Stimulated activated naive CD8-positive, alpha-beta T cell treated with anti-CD3 and anti-CD28 coated beads, Interleukin-15, Interleukin-2, amounts not matched to agents 100 ng/mL and 50 ng/mL, for 24 hours (primary cell): ENCODE data around the gene TFE3.

Experiments
- H3K27ac Mint-ChIP-seq: one replicate; pipeline ENCODE4 v1.8.0; 2021; ENCODE audit warnings: mild to moderate bottlenecking, mixed read lengths
- H3K27me3 Mint-ChIP-seq: one replicate; pipeline ENCODE4 v1.8.0; 2021; ENCODE audit warnings: mixed read lengths
- H3K36me3 Mint-ChIP-seq: one replicate; pipeline ENCODE4 v1.8.0; 2021; ENCODE audit warnings: low read depth, mixed read lengths
- H3K4me1 Mint-ChIP-seq: one replicate; pipeline ENCODE4 v1.8.0; 2021; ENCODE audit warnings: low read depth, mixed read lengths
- H3K4me3 Mint-ChIP-seq: one replicate; pipeline ENCODE4 v1.8.0; 2021; ENCODE audit warnings: mild to moderate bottlenecking, mixed read lengths
- H3K9me3 Mint-ChIP-seq: one replicate; pipeline ENCODE4 v1.8.0; 2021; ENCODE audit warnings: mixed read lengths

TFE3 gene

GRCh38 chrX:49066690-49067089 is 23.5 kb upstream of the TFE3 start:
- no peak overlapping the region for H3K27ac Mint-ChIP-seq
- H3K9me3 Mint-ChIP-seq, result no peaks in the 10 kb centered on the region
- H3K27me3 Mint-ChIP-seq, result no peaks in the 10 kb centered on the region
- no peaks in the 10 kb centered on the region for H3K4me1 Mint-ChIP-seq
- no peak overlapping the region for H3K4me3 Mint-ChIP-seq
- no peaks in the 10 kb centered on the region for H3K36me3 Mint-ChIP-seq

DNA sequence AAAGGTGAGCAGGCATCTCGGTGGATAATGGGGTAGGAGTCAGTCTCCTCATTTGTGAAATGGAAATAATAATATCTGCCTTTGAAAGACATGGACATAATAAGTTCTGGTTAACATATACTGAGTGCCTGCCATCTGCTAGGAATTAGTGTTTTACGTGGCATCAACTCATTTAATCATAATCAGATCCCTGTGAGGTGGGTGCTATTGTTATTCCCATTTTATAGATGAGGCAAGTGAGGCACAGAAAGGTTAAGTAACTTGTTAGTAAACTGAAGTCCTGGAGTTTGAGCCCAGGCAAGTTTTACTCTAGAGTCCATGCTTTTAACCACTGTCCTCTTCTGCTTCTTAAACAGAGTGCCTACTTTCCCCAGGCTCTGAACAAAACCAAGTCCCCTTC is 23.1 kb upstream of the TFE3 start:
- H3K27ac Mint-ChIP-seq, result no peak overlapping the region
- no peak overlapping the region for H3K4me3 Mint-ChIP-seq

DNA sequence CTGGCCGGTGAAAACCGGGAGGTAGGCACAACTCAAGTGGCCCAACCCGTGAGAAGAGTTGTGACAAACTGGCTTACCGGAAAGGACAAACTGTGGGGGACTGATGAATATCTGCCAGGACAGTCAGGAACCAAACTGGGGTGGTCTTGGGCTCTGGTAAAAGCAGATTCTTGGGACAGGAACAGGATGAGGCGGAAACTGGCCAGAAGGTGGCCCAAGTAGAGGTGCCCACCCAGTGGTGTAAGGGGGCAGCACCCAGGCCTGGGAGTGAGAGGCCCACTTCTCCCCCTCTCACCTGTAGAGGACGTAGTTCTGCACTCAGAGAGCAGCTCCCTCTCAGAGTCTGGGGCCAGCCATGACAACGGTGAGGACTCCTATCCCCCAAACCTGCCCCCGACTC is 21.6 kb upstream of the TFE3 start:
- no peak overlapping the region for H3K27ac Mint-ChIP-seq
- no peaks in the 10 kb centered on the region for H3K27me3 Mint-ChIP-seq
- no peaks in the 10 kb centered on the region for H3K36me3 Mint-ChIP-seq
- no peak overlapping the region for H3K4me3 Mint-ChIP-seq
- no peaks in the 10 kb centered on the region for H3K9me3 Mint-ChIP-seq
- H3K4me1 Mint-ChIP-seq, result no peaks in the 10 kb centered on the region

More for the DNA sequence above, 23.1 kb upstream of the TFE3 start:
- H3K36me3 Mint-ChIP-seq, result no peaks in the 10 kb centered on the region
- no peaks in the 10 kb centered on the region for H3K9me3 Mint-ChIP-seq
- H3K27me3 Mint-ChIP-seq, result no peaks in the 10 kb centered on the region
- no peaks in the 10 kb centered on the region for H3K4me1 Mint-ChIP-seq

GRCh38 chrX:49064303-49064702 is 21.1 kb upstream of the TFE3 start:
- Mint-ChIP-seq H3K36me3 (no peaks in the 10 kb centered on the region), H3K27me3 (no peaks in the 10 kb centered on the region), H3K9me3 (no peaks in the 10 kb centered on the region), H3K4me3 (no peak overlapping the region), H3K27ac (no peak overlapping the region), H3K4me1 (no peaks in the 10 kb centered on the region)

DNA sequence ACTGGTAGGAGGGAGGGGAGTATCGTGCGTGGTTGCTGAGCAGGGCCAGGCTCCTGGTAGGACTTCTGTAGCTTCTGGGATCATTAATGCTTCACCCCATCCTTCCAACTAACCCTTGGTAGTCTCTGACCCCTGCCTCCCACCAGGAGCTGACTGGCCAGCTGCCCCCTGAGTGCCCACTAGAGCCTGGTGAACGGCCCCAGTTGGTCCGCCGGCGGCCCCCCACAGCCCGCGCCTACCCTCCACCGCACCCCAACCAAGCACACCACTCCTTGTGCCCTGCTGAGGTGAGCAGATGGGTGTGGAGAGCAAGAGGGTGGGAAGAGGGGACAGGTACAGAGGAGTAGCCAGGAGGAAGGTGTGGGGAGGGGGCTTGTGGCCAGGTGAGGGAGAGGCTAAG is 20.6 kb upstream of the TFE3 start:
- Mint-ChIP-seq H3K27ac (no peak overlapping the region), H3K4me1 (no peaks in the 10 kb centered on the region), H3K36me3 (no peaks in the 10 kb centered on the region), H3K9me3 (no peaks in the 10 kb centered on the region), H3K4me3 (no peak overlapping the region), H3K27me3 (no peaks in the 10 kb centered on the region)

DNA sequence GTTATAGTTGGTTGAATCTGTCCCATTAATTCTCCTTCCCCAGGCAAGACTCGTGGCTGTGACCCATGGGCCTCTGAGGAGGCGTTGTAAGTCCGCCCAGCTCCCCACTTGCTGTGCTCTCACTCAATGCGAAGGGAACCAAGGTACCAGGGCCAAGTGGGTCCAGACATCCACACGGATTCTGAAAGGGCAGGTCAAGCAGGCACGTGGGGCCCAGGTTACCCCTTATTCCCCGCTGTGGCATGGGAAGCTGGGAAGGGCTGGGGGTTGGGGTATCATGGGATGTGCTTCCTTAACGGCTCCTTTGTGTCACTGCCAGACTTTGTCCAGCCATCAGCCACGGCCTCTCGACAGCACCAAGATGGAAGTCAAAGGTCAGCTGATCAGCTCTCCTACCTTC is 18.8 kb upstream of the TFE3 start:
- Mint-ChIP-seq H3K36me3 (no peaks in the 10 kb centered on the region), H3K27ac (no peak overlapping the region), H3K4me3 (no peak overlapping the region), H3K27me3 (no peaks in the 10 kb centered on the region), H3K4me1 (peaks cover 10% of the 10 kb centered on the region), H3K9me3 (no peaks in the 10 kb centered on the region)

DNA sequence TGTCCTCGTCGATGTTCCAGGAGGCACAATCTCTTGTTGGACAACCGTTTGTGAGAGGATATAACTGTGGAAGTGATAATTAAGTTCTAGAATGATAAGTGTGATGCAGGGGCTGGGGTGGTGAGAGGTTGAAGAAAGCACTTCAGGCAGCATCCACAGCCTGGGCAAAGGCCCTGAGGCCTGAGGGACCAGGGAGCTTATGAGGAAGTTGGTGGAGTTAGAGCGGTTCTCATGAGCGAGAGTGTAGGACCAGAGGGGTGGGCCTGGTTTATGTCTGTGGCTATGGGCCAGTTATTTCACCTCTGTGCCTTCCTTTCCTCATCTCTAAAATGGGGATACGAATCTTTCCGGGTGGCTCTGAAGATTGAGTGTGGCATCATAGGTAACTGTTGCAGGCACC is 18.3 kb upstream of the TFE3 start:
- Mint-ChIP-seq H3K4me1 (peaks cover 14% of the 10 kb centered on the region), H3K4me3 (no peak overlapping the region), H3K27ac (no peak overlapping the region), H3K27me3 (no peaks in the 10 kb centered on the region), H3K36me3 (no peaks in the 10 kb centered on the region), H3K9me3 (no peaks in the 10 kb centered on the region)

- no peaks in the 10 kb centered on the region for H3K36me3 Mint-ChIP-seq
- no peak overlapping the region for H3K4me3 Mint-ChIP-seq
- peaks cover 16% of the 10 kb centered on the region for H3K4me1 Mint-ChIP-seq
- H3K27ac Mint-ChIP-seq, result no peak overlapping the region
- no peaks in the 10 kb centered on the region for H3K9me3 Mint-ChIP-seq
- H3K27me3 Mint-ChIP-seq, result no peaks in the 10 kb centered on the region
Measured at GRCh38 chrX:49060914-49061313, 17.8 kb upstream of the TFE3 start.

DNA sequence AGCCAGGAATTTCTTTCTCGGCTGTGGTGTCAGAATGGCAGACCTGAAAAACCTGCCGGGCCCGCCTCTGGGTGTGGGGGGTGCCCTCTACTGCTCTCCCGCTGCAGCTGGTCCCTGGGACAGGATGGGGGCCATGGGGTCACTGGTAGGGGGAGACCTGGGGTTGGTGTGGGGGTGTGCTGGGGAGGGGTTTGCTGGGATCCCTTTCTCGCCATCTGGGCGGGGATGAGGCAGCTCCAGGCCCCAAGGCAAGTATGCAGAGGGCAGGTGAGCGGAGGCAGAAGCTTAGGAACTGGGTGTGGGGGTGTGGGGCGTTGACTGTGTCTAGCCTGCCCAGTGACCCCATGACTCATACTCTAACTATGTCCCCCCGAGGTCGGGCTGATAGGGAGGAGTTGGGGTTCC is 16.5 kb upstream of the TFE3 start:
- H3K9me3 Mint-ChIP-seq, result no peaks in the 10 kb centered on the region
- H3K4me1 Mint-ChIP-seq, result peaks cover 27% of the 10 kb centered on the region
- H3K36me3 Mint-ChIP-seq, result no peaks in the 10 kb centered on the region
- no peak overlapping the region for H3K27ac Mint-ChIP-seq
- no peak overlapping the region for H3K4me3 Mint-ChIP-seq
- H3K27me3 Mint-ChIP-seq, result no peaks in the 10 kb centered on the region

DNA sequence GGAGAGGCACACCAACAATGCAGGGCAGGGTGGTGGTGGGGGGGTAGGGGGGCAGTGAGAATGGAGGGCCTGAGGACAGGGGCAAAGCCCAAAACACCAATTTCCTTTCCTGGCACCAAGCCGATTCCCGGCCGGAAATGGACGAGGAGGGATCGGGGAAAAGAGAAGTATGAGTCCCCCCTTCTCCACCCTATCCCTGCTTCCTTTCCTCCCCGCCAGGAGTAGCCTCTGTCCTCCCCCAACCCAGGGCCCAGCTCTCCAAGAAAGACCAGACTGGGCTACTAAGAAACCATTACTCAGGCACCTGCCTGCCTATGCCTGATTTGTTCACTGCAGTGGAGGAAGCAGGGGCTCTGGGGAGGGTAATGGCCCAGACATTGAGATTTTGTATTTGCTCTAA is 16.0 kb upstream of the TFE3 start:
- Mint-ChIP-seq H3K27ac (no peak overlapping the region), H3K4me1 (peaks cover 32% of the 10 kb centered on the region), H3K9me3 (no peaks in the 10 kb centered on the region)

GRCh38 chrX:49058794-49059193 is 15.6 kb upstream of the TFE3 start, which contains the start of gene CCDC120:
Gene CCDC120 (plus strand): TSS chrX:49058999. CDS start chrX:49062042, 3,043 bp downstream.
- Mint-ChIP-seq H3K27me3 (no peaks in the 10 kb centered on the region), H3K36me3 (no peaks in the 10 kb centered on the region), H3K9me3 (no peaks in the 10 kb centered on the region), H3K4me3 (no peak within 1 kb of the TSS), H3K4me1 (peaks cover 36% of the 10 kb centered on the region), H3K27ac (no peak within 1 kb of the TSS)

More for the DNA sequence above, 16.0 kb upstream of the TFE3 start:
- Mint-ChIP-seq H3K27me3 (no peaks in the 10 kb centered on the region), H3K36me3 (no peaks in the 10 kb centered on the region), H3K4me3 (no peak overlapping the region)

GRCh38 chrX:49054073-49054762 is 11.1 kb upstream of the TFE3 start:
- Mint-ChIP-seq H3K9me3 (no peaks in the 10 kb centered on the region), H3K4me1 (peaks cover 44% of the 10 kb centered on the region), H3K27me3 (no peaks in the 10 kb centered on the region), H3K27ac (peak overlapping the region; percentile 92), H3K36me3 (no peaks in the 10 kb centered on the region), H3K4me3 (peak overlapping the region; percentile 87)

- Mint-ChIP-seq H3K9me3 (no peaks in the 10 kb centered on the region), H3K36me3 (no peaks in the 10 kb centered on the region), H3K4me3 (peak overlapping the region; percentile 87), H3K27ac (peak overlapping the region; percentile 92), H3K27me3 (no peaks in the 10 kb centered on the region), H3K4me1 (peaks cover 44% of the 10 kb centered on the region)
Measured at GRCh38 chrX:49053223-49054072, 10.3 kb upstream of the TFE3 start.

- Mint-ChIP-seq H3K27me3 (no peaks in the 10 kb centered on the region), H3K9me3 (no peaks in the 10 kb centered on the region), H3K36me3 (no peaks in the 10 kb centered on the region), H3K27ac (peak overlapping the region; percentile 80), H3K4me1 (peaks cover 33% of the 10 kb centered on the region), H3K4me3 (peak overlapping the region; percentile 94)
Measured at GRCh38 chrX:49043987-49044281, 777 bp upstream of the TFE3 start.

GRCh38 chrX:49042581-49043219 is 457 bp downstream of the TFE3 start:
- Mint-ChIP-seq H3K27ac (peak overlapping the region; percentile 92), H3K27me3 (no peaks in the 10 kb centered on the region), H3K4me3 (peak overlapping the region; percentile 94), H3K9me3 (no peaks in the 10 kb centered on the region), H3K4me1 (peaks cover 38% of the 10 kb centered on the region), H3K36me3 (peaks cover 8% of the 10 kb centered on the region)
